Esophagus squamous epithelium (tissue), 4 donors: ENCODE measurements around the gene SAXO1.

Experiments
- CTCF ChIP-seq, 6 experiments: fragments of 450-650 bp in 4 of 6; fragments of 200-600 bp in 2 of 6; sonication (generic) in 2 of 6; IDR thresholded peaks; one replicate each; pipeline ENCODE4 v1.5.1; 2016 to 2019; ENCODE audit warnings: antibody characterized with exemption in 6 of 6, mild to moderate bottlenecking in 4 of 6, moderate library complexity in 4 of 6
- POLR2A ChIP-seq, 4 donors: fragments of 450-650 bp; IDR thresholded peaks; one replicate each; pipeline ENCODE4 v1.6.1; 2017; ENCODE audit warnings: antibody characterized with exemption in 4 of 4, mild to moderate bottlenecking in 4 of 4, moderate library complexity in 3 of 4

- TF ChIP-seq CTCF (IDR thresholded peaks at IDR 0.05), result no peak
- TF ChIP-seq POLR2A (IDR thresholded peaks at IDR 0.05), result no peak
These were observed 43.9 kb downstream of the SAXO1 start for GRCh38 chr9:18989097-18989496.
